Stromal cell of bone marrow (primary cell): ENCODE measurements around the gene OS9.
A peak's percentile ranks its signal among the peaks of the same experiment; 100 is the strongest.

Experiments used
- DNase-seq: peaks from one replicate; pipeline ENCODE4 v3.0.0-alpha.2; 2012; ENCODE audit warnings: low read depth

OS9 gene

DNA sequence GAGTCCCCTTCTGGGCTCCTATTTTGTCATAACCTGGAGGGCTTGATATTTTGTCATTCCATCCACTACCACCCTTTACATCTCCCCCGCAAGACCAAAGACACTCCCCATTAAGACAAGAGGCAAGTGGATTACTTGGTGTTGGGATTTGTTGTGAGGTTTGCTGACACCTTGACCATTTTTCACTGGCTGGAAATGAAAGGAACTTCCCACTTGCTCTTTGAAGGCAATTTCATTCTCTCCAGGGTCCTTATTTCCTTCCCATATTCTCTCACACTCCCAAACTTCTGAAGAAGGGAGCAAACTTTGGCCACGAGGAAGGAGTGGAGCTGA, 29.7 kb downstream of the OS9 start:
- no peak for DNase-seq

DNA sequence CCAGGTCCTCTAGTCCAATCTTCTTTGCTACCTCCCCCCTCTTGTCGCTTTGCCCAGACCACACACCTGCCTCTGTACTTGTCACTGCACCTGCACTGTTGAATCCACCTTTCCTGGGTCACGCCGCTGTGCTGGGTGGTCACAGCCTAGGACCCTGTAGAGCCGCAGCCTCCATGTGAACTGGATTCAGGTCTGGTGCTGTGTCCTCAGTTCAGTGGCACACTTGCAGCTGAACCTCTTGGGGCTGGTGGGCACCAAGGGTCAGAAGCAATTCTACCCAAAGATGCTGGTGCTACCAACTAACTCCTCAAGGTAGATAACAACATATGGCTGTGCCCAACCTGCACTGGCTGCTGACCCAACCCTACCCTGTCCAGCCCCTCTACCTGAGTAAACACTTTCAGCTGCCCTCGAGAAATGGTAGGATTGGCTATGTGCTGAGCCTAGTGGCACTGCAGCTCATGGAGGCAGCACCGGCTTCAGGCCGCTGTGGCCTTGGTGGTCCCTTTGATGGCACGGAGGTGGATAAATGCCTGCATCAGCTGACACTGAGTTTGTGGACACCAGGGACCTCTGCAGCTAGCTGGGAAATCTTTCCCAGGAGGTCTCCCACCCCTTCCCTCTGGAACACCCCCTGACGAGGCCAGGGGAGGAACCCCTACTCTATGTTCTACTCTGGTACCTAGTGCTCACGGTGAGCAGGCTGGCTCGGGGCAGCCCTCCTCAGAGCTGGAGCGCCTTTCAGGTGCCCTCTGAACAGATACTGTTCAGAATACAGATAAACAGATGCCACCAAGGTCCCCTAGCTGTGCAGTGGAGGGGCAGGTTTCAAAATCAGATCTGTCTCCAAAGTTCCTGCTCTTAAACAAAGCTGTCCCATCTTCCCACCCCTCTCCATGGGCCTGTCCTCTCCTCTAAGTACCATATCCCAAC, 30.3 kb downstream of the OS9 start:
- no peak for DNase-seq

DNA sequence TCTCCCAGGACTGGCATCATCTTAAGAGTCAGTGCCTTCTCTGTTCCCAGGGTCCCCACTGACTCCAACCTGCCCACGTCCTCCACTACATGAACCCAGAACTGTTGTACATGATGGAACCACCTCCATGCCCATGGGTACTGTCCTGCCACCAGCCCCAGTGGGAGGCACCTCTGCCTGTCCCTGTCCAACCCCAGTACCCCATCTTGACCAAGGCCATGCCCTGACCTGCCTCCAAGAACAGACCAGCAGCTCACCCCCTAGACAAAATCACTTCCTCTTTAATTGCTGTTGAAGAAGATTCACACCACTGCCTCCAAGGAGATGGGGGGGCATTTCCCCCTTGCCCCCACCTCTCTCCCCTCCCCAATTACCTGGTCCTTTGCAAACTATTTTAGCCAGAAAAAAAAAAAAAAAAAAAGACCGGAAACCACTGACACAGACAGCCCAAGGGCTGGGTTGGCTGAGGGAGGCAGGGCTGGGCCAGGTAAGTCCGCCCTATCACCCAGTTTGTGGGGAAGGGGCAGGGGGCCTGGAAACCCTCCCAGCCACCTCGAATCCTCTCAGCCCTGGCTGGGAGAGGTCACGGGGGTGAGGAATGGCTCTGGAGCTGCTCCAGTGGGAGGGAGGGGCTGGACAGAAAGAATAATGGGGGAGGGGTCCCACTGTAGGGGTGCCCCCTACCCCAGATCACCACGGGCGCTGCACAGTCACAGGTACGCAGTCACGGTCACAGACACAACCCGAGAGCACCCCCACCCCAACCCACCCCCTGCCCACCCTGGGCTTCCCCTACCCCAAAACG, 31.2 kb downstream of the OS9 start:
- DNase-seq, result no peak

DNA sequence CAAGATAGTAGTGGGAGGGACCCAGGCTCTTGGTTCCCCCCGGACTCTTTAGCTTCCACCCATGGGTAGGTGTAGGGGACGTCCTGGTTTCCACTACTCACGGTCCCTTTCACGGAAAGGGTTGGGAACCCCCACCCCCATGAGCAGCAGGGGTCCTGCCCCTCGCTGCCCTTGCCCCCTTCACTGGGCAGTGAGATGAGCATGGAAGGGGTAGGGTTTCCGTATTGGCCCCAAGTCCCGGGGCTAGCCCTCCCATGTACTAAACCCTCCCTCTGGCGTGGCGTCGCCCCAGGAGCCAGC, 31.9 kb downstream of the OS9 start:
- no peak for DNase-seq

DNA sequence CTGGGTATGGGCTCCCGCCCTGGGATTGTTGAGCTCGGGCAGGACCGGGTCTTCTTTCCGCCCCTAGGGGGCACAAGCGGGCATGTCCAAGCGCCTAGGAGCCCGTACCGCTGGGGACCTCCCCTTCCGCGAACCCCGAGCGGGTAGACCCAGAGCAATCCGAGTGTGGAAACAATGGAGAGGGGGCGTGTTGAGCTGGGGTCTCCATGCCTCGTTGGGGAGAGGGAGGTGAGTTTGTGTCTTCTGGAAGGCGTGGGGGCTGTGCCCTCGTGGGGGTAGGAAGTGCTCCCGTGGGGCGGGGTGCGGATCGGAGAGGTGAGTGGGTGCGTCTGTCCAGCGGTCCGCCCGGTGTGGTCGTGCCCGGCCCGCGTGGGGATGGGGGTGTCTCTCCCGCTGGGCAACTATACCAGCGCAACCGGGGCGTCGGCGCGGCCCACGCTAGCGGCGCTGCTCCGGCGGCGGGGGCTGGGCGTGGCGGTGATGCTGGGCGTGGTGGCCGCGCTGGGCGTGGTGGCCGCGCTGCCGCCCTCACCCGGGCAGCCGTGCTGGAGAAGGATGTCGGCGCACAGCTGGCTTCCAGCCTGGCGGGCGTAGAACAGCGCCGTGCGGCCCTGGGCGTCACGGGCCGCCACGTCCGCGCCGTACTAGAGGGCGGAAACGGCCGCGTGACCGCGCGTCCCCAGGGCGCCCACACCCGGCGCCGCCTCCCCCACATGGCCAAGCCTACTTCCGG, 32.4 kb downstream of the OS9 start:
- peak; percentile 61 for DNase-seq

- DNase-seq, result no peak
These were observed 33.2 kb downstream of the OS9 start for GRCh38 chr12:57726884-57727757.

GRCh38 chr12:57727758-57728395, 33.9 kb downstream of the OS9 start:
- no peak for DNase-seq

GRCh38 chr12:57729321-57729844, 35.5 kb downstream of the OS9 start:
- no peak for DNase-seq

GRCh38 chr12:57730336-57731067, 36.6 kb downstream of the OS9 start:
- no peak for DNase-seq

DNA sequence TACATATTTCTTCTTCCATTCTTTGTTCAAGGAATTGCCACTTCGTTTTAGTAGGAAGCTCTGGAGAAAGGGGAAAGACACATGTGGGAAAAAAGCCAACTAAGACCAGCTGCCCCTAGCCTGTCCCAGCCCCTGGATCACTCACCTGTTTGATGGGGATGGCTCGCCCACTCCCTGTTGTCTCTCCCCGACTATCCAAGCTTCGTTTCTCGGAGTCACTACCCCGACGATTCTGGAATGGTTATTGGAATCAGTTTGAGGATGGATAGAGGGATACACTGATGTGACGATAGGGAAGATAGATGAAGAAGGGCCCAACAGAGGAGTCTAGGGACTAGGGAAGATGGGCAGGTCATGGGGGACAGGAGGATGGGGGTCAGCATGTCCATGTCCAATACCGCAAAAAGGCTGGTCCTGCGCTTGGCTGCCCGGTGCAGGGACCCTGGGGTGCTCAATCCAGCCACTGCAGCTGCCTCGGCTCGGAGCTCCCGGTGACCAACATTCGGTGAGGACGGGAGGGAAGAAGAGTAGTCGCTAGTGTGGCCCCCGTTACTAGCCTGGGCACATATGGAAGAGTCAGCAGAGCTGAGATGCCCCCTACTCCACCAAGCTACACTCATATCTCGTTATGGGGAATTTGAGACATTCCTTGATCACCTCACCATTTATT, 37.6 kb downstream of the OS9 start:
- DNase-seq, result no peak

DNA sequence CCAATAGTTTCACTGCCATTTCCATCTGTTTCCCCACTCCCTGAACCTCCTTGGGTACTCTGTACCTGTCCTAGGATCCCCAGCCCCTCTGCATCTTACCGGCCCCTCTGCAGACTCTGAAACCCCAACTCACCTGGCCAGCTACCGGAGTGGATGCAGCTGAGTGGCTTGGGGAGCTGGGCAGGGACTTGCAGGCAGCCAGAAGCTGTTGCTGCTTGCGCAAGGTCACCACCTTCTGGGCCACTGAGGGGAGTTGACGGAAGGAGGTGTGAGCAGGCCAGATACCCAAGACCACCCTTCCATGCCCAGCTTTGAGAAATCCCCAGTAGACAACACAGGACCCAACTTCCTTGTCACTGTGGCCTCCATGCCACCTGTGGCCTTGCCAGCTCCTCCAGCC, 38.3 kb downstream of the OS9 start:
- DNase-seq, result no peak

- DNase-seq, result no peak
These were observed 39.0 kb downstream of the OS9 start for GRCh38 chr12:57732726-57733593.

DNA sequence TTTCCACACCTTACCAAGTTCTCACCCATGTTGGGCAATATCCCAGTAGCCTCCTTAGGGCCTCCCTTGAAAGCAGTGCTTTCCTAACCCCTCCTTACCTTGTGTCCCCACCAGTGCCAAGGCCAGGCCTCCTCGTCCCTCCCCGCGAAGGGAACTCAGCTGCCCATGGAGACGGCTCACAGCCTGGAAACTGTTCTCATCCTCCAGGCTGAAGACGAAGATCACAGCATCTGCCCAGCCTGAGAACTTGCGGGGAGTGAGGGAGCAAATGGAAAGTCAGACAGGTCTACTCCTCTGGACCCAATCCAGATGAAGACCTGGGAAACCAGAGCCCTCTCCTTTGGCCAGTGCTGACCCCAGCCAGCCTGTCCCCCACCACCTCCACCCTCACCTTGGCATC, 40.0 kb downstream of the OS9 start:
- DNase-seq, result no peak

DNA sequence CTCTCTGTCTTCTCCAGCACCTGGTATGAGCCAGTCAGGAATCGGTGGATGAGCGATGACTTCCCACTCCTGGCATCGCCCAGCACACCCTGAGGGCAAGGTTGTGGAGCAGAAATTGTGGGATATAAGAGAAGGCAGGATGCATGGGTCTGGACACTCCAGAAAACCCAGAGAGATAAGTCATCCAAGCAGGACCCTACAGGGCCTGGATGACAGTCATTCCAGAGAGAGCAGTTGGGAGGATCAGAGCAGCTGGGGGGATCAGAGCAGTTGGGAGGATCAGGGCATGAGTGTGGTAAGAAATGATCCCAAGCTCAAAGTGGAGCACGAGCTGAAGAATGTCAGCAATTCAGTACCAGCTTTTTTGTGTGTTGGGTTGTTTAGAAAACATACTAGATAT, 40.7 kb downstream of the OS9 start:
- DNase-seq, result no peak

- DNase-seq, result no peak
These were observed 41.4 kb downstream of the OS9 start for GRCh38 chr12:57735198-57735855.

GRCh38 chr12:57735952-57736740, 42.2 kb downstream of the OS9 start:
- no peak for DNase-seq

DNA sequence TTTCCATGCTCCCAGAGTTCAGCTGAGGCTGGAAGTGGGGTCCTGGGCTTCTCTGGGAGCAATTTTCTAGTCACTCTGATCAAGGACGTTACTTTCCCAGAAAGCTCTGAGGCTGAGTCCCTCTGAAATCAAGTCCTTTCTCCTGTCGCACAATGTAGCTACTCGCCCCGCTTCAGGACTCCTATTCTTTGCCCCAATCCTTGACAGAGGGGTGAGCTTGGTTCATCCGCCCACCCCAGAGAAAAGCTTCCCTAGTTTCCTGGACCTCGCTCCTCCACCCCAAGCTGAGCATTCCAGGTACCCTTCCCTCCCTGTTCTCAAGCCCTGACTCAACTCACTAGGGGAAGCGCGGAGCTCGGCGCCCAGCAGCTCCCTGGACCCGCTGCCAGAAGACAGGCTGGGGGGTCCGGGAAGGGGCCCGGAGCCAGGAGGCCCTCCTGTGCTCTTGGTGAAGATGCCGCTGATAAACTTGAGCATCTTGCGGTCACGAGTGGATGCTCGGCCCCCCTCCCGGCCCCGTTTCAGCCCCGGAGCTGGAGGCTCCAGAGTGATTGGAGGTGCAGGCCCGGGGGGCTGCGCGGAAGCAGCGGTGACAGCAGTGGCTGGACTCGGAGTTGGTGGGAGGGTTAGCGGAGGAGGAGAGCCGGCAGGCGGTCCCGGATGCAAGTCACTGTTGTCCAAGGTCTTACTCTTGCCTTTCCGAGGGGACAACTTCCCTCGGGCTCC, 43.0 kb downstream of the OS9 start:
- no peak for DNase-seq
